Activated CD8-positive, alpha-beta memory T cell treated with anti-CD3 and anti-CD28 coated beads for 4 hours (primary cell): Measurements from ENCODE around the gene ARMH3.

Source experiments
- DNase-seq, 2 donors: peaks; one replicate each; pipeline ENCODE4 v3.0.0-alpha.2; 2020; ENCODE audit warnings: low read depth in 2 of 2

The ARMH3 gene

GRCh38 chr10:101939008-101939648 is 116.8 kb downstream of the ARMH3 start:
- no peak for DNase-seq

GRCh38 chr10:101938305-101939007 is 117.5 kb downstream of the ARMH3 start:
- DNase-seq: no peak

GRCh38 chr10:101935431-101935830 is 120.5 kb downstream of the ARMH3 start:
- DNase-seq: no peak

- DNase-seq: no peak
Measured at GRCh38 chr10:101934686-101935305, 121.2 kb downstream of the ARMH3 start.

GRCh38 chr10:101933976-101934375 is 122.0 kb downstream of the ARMH3 start:
- no peak for DNase-seq

- DNase-seq: no peak
Measured at GRCh38 chr10:101932183-101932582, 123.8 kb downstream of the ARMH3 start.

GRCh38 chr10:101925027-101925426 is 130.9 kb downstream of the ARMH3 start:
- no peak for DNase-seq

- no peak for DNase-seq
Measured at GRCh38 chr10:101923256-101923655, 132.7 kb downstream of the ARMH3 start.

GRCh38 chr10:101922846-101923245 is 133.1 kb downstream of the ARMH3 start:
- no peak for DNase-seq

GRCh38 chr10:101920546-101920945 is 135.4 kb downstream of the ARMH3 start:
- no peak for DNase-seq

GRCh38 chr10:101919026-101919770 is 136.8 kb downstream of the ARMH3 start:
- DNase-seq: no peak

GRCh38 chr10:101912561-101913179 is 143.3 kb downstream of the ARMH3 start:
- no peak for DNase-seq

- no peak for DNase-seq
Measured at GRCh38 chr10:101906586-101907183, 149.3 kb downstream of the ARMH3 start.

GRCh38 chr10:101905251-101905650 is 150.7 kb downstream of the ARMH3 start:
- DNase-seq: no peak

- DNase-seq: no peak
Measured at GRCh38 chr10:101903827-101904550, 152.0 kb downstream of the ARMH3 start.

GRCh38 chr10:101902820-101903145 is 153.2 kb downstream of the ARMH3 start:
- no peak for DNase-seq

GRCh38 chr10:101902032-101902819 is 153.7 kb downstream of the ARMH3 start:
- no peak for DNase-seq

- DNase-seq: no peak
Measured at GRCh38 chr10:101901340-101901739, 154.6 kb downstream of the ARMH3 start.

GRCh38 chr10:101897633-101898032 is 158.3 kb downstream of the ARMH3 start:
- no peak for DNase-seq

GRCh38 chr10:101896225-101896877 is 159.6 kb downstream of the ARMH3 start:
- DNase-seq: no peak
